Psoas muscle (tissue), 8 donors: ENCODE measurements around the gene PSMC1. TPM values are rescaled to one million over a fixed set of nuclear protein-coding genes. Genes with fewer than 3 reads are reported as not detected.

Experiments used
- ATAC-seq, 4 donors: fragments of 200-7000 bp; cut with Tn5 transposase; one replicate each; pipeline ENCODE4 v1.9.1; 2020; ENCODE audit warnings: moderate library complexity in 3 of 4, mild to moderate bottlenecking in 2 of 4
- DNase-seq, 2 donors: peaks; one replicate each; pipeline ENCODE4 v3.0.0-alpha.2; 2020
- H3K27ac ChIP-seq: fragments of 200-600 bp; one replicate; pipeline ENCODE4 v1.8.0; 2022
- H3K27me3 ChIP-seq, 3 donors: fragments of 200-600 bp in 1 of 3; one replicate each; pipeline versions ENCODE4 v1.6.1 to v1.8.0; 2013 to 2022; ENCODE audit warnings: low read length in 2 of 3, mild to moderate bottlenecking in 2 of 3, moderate library complexity in 1 of 3; ENCODE audit not compliant: insufficient read depth in 3 of 3
- H3K36me3 ChIP-seq, 2 donors: fragments of 200-600 bp in 1 of 2; one replicate each; pipeline versions ENCODE4 v1.6.1 to v1.8.0; 2013 to 2022; ENCODE audit warnings: low read depth in 1 of 2, mild to moderate bottlenecking in 1 of 2, moderate library complexity in 1 of 2; ENCODE audit not compliant: insufficient read depth in 1 of 2
- H3K4me1 ChIP-seq: fragments of 200-600 bp; one replicate; pipeline ENCODE4 v1.8.0; 2022
- H3K4me3 ChIP-seq: fragments of 200-600 bp; one replicate; pipeline ENCODE4 v1.8.0; 2022; ENCODE audit warnings: mild to moderate bottlenecking
- H3K9me3 ChIP-seq: fragments of 200-600 bp; one replicate; pipeline ENCODE4 v1.8.0; 2022
- WGBS, 3 donors: extraction: QIAGEN DNeasy Blood & Tissue Kit; methylation state at CpG; one replicate each; pipeline versions ENCODE4 v1.1.6 to v1.1.7; 2013; 5-methylcytosine and 5-hydroxymethylcytosine counted together
- intact Hi-C, 2 donors: fragments of 100-400 bp; cut with DNase I; formaldehyde crosslinking; loops; one replicate each; pipeline versions ENCODE4 v1.11.0 to v1.14.2; 2022
- polyA plus RNA-seq, 3 donors: library from polyadenylated mRNA; stranded (reverse); fragments of 200-250 nt; gene quantifications; one replicate each; pipeline ENCODE4 v1.2.3, GENCODE V29; 2013
- total RNA-seq, 4 donors: library from RNA; stranded (reverse); fragmentation: NEBNext Ultra II Directional in 2 of 4; extraction: Animal tissue kit (Norgen Biotek cat#: 25700) in 2 of 4; gene quantifications; one replicate each; pipeline versions ENCODE4 v1.2.1 to v1.2.4, GENCODE V29; 2021 to 2023
- TF ChIP-seq, protein P1 (sequence below): fragments of 200-600 bp; IDR thresholded peaks from one replicate; pipeline ENCODE4 v1.8.0; 2022; ENCODE audit warnings: antibody characterized with exemption
- donor health status: healthy with polysubstance abuse.
- donor health status: DM: no; HTN: no; CAD: no; lungs with moderate emphysema.
- donor health status: Bipolar disorder and iron deficiency.
- donor health status: healthy.
- donor health status: DM: yes; HTN: yes; CAD: no.
- donor health status: DM: no; HTN: no; CAD: no.
- donor health status: DM: no; HTN: no; CAD: no.
- donor health status: DM: yes; HTN: yes; CAD: no.

PSMC1 gene
- total and polyA plus RNA-seq, 7 donors, result 151 to 1,018 (median 307) TPM

GRCh38 chr14:90266441-90267154 lies 10.2 kb downstream of the PSMC1 start:
- TF ChIP-seq, protein P1, sequence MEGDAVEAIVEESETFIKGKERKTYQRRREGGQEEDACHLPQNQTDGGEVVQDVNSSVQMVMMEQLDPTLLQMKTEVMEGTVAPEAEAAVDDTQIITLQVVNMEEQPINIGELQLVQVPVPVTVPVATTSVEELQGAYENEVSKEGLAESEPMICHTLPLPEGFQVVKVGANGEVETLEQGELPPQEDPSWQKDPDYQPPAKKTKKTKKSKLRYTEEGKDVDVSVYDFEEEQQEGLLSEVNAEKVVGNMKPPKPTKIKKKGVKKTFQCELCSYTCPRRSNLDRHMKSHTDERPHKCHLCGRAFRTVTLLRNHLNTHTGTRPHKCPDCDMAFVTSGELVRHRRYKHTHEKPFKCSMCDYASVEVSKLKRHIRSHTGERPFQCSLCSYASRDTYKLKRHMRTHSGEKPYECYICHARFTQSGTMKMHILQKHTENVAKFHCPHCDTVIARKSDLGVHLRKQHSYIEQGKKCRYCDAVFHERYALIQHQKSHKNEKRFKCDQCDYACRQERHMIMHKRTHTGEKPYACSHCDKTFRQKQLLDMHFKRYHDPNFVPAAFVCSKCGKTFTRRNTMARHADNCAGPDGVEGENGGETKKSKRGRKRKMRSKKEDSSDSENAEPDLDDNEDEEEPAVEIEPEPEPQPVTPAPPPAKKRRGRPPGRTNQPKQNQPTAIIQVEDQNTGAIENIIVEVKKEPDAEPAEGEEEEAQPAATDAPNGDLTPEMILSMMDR, result no peak
- H3K4me3 ChIP-seq, result no peak overlapping the region
- intact Hi-C loops, result no loop called here
- no peaks in the 10 kb centered on the region for H3K27me3 ChIP-seq
- 90 to 94% (median 94%) methylated on average over 9 of the region's 9 CpGs for WGBS, 3 donors
- no peak overlapping the region for H3K27ac ChIP-seq
- peaks cover 30 to 96% of the 10 kb centered on the region in 2 donors for H3K36me3 ChIP-seq
- no peaks in the 10 kb centered on the region for H3K4me1 ChIP-seq
- H3K9me3 ChIP-seq, result no peaks in the 10 kb centered on the region
- DNase-seq (no peak), ATAC-seq (peak in 2 of 4 donors; percentile 17 to 25)

- no peak for DNase-seq
- Histone ChIP-seq H3K27ac (no peak overlapping the region), H3K4me3 (no peak overlapping the region), H3K36me3 (peaks cover 30 to 99% of the 10 kb centered on the region in 2 donors), H3K4me1 (no peaks in the 10 kb centered on the region), H3K9me3 (no peaks in the 10 kb centered on the region), H3K27me3 (no peaks in the 10 kb centered on the region)
- no peak for ATAC-seq
- 80 to 93% (median 80%) methylated on average over 4 of the region's 4 CpGs for WGBS, 3 donors
- intact Hi-C loops, result no loop called here
- TF ChIP-seq, protein P1, result no peak
Measured at GRCh38 chr14:90268420-90268819, 12.1 kb downstream of the PSMC1 start.

- Histone ChIP-seq H3K4me3 (no peak overlapping the region), H3K36me3 (peaks cover 10 to 91% of the 10 kb centered on the region in 2 donors), H3K4me1 (no peaks in the 10 kb centered on the region), H3K27me3 (no peaks in the 10 kb centered on the region), H3K27ac (no peak overlapping the region), H3K9me3 (no peaks in the 10 kb centered on the region)
- DNase-seq (no peak), ATAC-seq (no peak)
- TF ChIP-seq, protein P1, result no peak
- WGBS, 3 donors, result 67 to 85% (median 72%) methylated on average over 9 to 10 of the region's 10 CpGs
- intact Hi-C loops, result no loop called here
Measured at GRCh38 chr14:90272523-90272922, 16.2 kb downstream of the PSMC1 start.

GRCh38 chr14:90273532-90273931 lies 17.2 kb downstream of the PSMC1 start:
- intact Hi-C loops, result no loop called here
- WGBS, 3 donors, result 32 to 42% (median 33%) methylated on average over 8 of the region's 8 CpGs

More at GRCh38 chr14:90273532-90273931, 17.2 kb downstream of the PSMC1 start:
- DNase-seq (no peak), ATAC-seq (peak; percentile 8 to 49 (median 19))
- Histone ChIP-seq H3K4me3 (no peak overlapping the region), H3K9me3 (no peaks in the 10 kb centered on the region), H3K4me1 (no peaks in the 10 kb centered on the region), H3K36me3 (peaks cover 10 to 91% of the 10 kb centered on the region in 2 donors), H3K27ac (no peak overlapping the region), H3K27me3 (no peaks in the 10 kb centered on the region)
- TF ChIP-seq, protein P1, result no peak
